ENCODE data around the gene GPR156.

DNA sequence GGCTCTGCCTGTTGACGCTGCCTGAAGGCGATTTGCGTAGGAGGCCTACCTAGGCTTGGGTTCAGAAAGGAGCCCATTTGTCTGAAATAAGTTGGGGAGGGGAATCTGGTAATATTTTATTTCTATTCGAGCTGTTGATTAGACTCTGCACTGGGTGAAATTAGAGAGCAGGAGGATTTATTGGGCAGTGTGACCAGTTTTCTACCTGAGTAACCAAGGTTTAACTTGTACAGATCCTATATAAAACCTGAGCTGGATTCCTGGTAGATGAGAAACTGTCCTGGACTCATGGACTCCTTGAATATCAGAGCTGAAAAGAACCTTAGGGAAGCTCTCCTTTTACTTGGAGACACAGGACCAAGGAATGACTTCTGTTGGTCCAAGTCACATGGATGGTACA lies 19.6 kb upstream of the GPR156 start:
- TF ChIP-seq EZH2 (IDR thresholded peaks at IDR 0.05; ENCODE audit: borderline replicate concordance, low read depth, low read length, severe bottlenecking) (no peak), POLR2A (IDR thresholded peaks at IDR 0.05; ENCODE audit: low read depth, low read length) (no peak), GATA2 (IDR thresholded peaks at IDR 0.05; ENCODE audit: insufficient read depth, insufficient read length, low read depth, low read length) (no peak), POLR2AphosphoS5 (IDR thresholded peaks at IDR 0.05; ENCODE audit: insufficient read depth, low read depth, low read length) (no peak), CTCF (IDR thresholded peaks at IDR 0.05; ENCODE audit: extremely low read depth in 1 of 2, insufficient read depth in 1 of 2, low read depth in 1 of 2, low read length in 2 of 2) (no peak), FOS (IDR thresholded peaks at IDR 0.05; ENCODE audit: borderline replicate concordance, insufficient read depth, low read length) (no peak)

All from endothelial cell of umbilical vein (primary cell).